Upper lobe of left lung (tissue), 6 donors: ENCODE results near the gene RING1. TPM values are rescaled to one million over a fixed set of nuclear protein-coding genes. Genes with fewer than 3 reads are reported as not detected.
A peak's percentile ranks its signal among the peaks of the same experiment; 100 is the strongest.

ENCODE experiments used
- ATAC-seq, 2 donors: fragments of 200-7000 bp; cut with Tn5 transposase; one replicate each; pipeline ENCODE4 v1.9.1; 2022; ENCODE audit warnings: mild to moderate bottlenecking in 2 of 2, moderate library complexity in 2 of 2; ENCODE audit not compliant: low FRiP score in 2 of 2
- DNase-seq, 2 donors: peaks; one replicate each; pipeline ENCODE4 v3.0.0-alpha.2; 2019 to 2020
- H3K27ac ChIP-seq, 4 donors: fragments of 200-600 bp; sonication (generic); one replicate each; pipeline ENCODE4 v1.5.1; 2016 to 2019
- H3K27me3 ChIP-seq, 4 donors: fragments of 200-600 bp; sonication (generic); one replicate each; pipeline ENCODE4 v1.5.1; 2017 to 2019
- H3K36me3 ChIP-seq, 4 donors: fragments of 200-600 bp; sonication (generic); one replicate each; pipeline ENCODE4 v1.5.1; 2016 to 2019
- H3K4me1 ChIP-seq, 4 donors: fragments of 200-600 bp; sonication (generic); one replicate each; pipeline ENCODE4 v1.5.1; 2018 to 2019
- H3K4me3 ChIP-seq, 4 donors: fragments of 200-600 bp; sonication (generic); one replicate each; pipeline ENCODE4 v1.5.1; 2017 to 2019; ENCODE audit warnings: mild to moderate bottlenecking in 2 of 4, moderate library complexity in 1 of 4
- H3K9me3 ChIP-seq, 4 donors: fragments of 200-600 bp; sonication (generic); one replicate each; pipeline ENCODE4 v1.5.1; 2018 to 2019
- CTCF ChIP-seq, 6 experiments: fragments of 450-650 bp in 4 of 6; fragments of 200-600 bp in 2 of 6; sonication (generic) in 2 of 6; IDR thresholded peaks; one replicate each; pipeline ENCODE4 v1.5.1; 2016 to 2019; ENCODE audit warnings: antibody characterized with exemption in 6 of 6
- EP300 ChIP-seq, 4 donors: sonication (generic); formaldehyde crosslinking; IDR thresholded peaks; one replicate each; pipeline ENCODE4 v1.5.1; 2017; ENCODE audit warnings: antibody characterized with exemption in 4 of 4, control low read depth in 2 of 4
- POLR2A ChIP-seq, 4 donors: fragments of 450-650 bp; IDR thresholded peaks; one replicate each; pipeline ENCODE4 v1.5.1; 2016 to 2017; ENCODE audit warnings: antibody characterized with exemption in 4 of 4, mild to moderate bottlenecking in 2 of 4
- POLR2AphosphoS5 ChIP-seq, 2 donors: sonication (generic); formaldehyde crosslinking; IDR thresholded peaks; one replicate each; pipeline ENCODE4 v1.5.1; 2017; ENCODE audit warnings: antibody characterized with exemption in 2 of 2
- WGBS, 2 donors: methylation state at CpG; one replicate each; pipeline ENCODE4 v1.1.5; 2017 to 2018; 5-methylcytosine and 5-hydroxymethylcytosine counted together
- total RNA-seq, 6 donors: library from RNA; depleted of rRNA in 4 of 6; stranded (reverse); fragments of >200 nt in 4 of 6; gene quantifications; one replicate each; pipeline versions ENCODE4 v1.1.0 to v1.2.1, GENCODE V29; 2016 to 2021
- donor health status: DM: no; HTN: no; CAD: no; lungs with moderate emphysema.
- donor health status: DM: no; HTN: yes; CAD: no; lungs with severe emphysema.

RING1 gene
- total RNA-seq, 6 donors from 2014 or later: 17.9 to 50.6 (median 40.4) TPM

GRCh38 chr6:33176906-33177305 lies 31.4 kb upstream of the RING1 start:
- DNase-seq (no peak), ATAC-seq (no peak)
- TF ChIP-seq POLR2A (IDR thresholded peaks at IDR 0.05) (no peak), POLR2AphosphoS5 (IDR thresholded peaks at IDR 0.05) (no peak), CTCF (IDR thresholded peaks at IDR 0.05) (no peak), EP300 (IDR thresholded peaks at IDR 0.05) (no peak)

GRCh38 chr6:33177552-33178446 lies 30.5 kb upstream of the RING1 start:
- WGBS, 2 donors: 77 to 89% methylated on average over 13 to 19 of the region's 19 CpGs

More at GRCh38 chr6:33176906-33177305, 31.4 kb upstream of the RING1 start:
- Histone ChIP-seq H3K27me3 (no peaks in the 10 kb centered on the region), H3K27ac (no peak overlapping the region), H3K4me1 (no peaks in the 10 kb centered on the region), H3K9me3 (no peaks in the 10 kb centered on the region), H3K4me3 (no peak overlapping the region), H3K36me3 (no peaks in the 10 kb centered on the region)
- 84 to 100% methylated on average over 2 to 7 of the region's 7 CpGs for WGBS, 2 donors

GRCh38 chr6:33178755-33179475 lies 29.4 kb upstream of the RING1 start:
- 79 to 89% methylated on average over 4 to 10 of the region's 10 CpGs for WGBS, 2 donors
- Histone ChIP-seq H3K9me3 (no peaks in the 10 kb centered on the region), H3K4me3 (no peak overlapping the region), H3K27me3 (no peaks in the 10 kb centered on the region), H3K36me3 (no peaks in the 10 kb centered on the region), H3K27ac (no peak overlapping the region), H3K4me1 (peaks cover 0 to 6% (median 5%) of the 10 kb centered on the region in 4 donors)
- ATAC-seq: no peak
- TF ChIP-seq POLR2A (IDR thresholded peaks at IDR 0.05) (no peak), CTCF (IDR thresholded peaks at IDR 0.05) (no peak), POLR2AphosphoS5 (IDR thresholded peaks at IDR 0.05) (no peak), EP300 (IDR thresholded peaks at IDR 0.05) (no peak)
- peak in 1 of 2 donors; percentile 36 for DNase-seq

More at GRCh38 chr6:33177552-33178446, 30.5 kb upstream of the RING1 start:
- Histone ChIP-seq H3K4me1 (no peaks in the 10 kb centered on the region), H3K27me3 (no peaks in the 10 kb centered on the region), H3K27ac (no peak overlapping the region), H3K4me3 (no peak overlapping the region), H3K36me3 (no peaks in the 10 kb centered on the region), H3K9me3 (no peaks in the 10 kb centered on the region)
- DNase-seq (peak in 1 of 2 donors; percentile 39), ATAC-seq (no peak)
- TF ChIP-seq CTCF (IDR thresholded peaks at IDR 0.05) (no peak), EP300 (IDR thresholded peaks at IDR 0.05) (no peak), POLR2A (IDR thresholded peaks at IDR 0.05) (no peak), POLR2AphosphoS5 (IDR thresholded peaks at IDR 0.05) (no peak)

DNA sequence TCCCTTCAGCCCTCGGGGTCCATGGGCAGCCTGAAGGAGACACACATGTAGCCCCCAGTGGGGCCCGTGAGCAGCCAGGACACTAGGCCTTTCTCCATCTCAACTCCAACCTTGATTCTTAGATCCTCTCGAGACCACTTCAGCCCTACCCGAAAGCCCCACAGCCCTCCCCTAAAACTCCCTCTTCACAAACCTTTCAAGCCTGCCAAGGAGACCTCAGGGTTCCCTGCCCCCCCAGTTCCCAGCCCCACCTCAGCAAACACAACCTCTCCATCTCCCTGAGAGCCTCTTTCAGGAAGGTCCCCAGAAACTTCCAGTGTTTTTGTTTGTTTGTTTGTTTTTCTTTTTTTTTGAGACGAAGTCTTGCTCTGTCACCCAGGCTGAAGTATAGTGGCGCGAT lies 27.2 kb upstream of the RING1 start:
- H3K4me1 ChIP-seq: peaks cover 0 to 6% (median 5%) of the 10 kb centered on the region in 4 donors
- 69 to 81% methylated on average over 7 of the region's 7 CpGs for WGBS, 2 donors
- no peaks in the 10 kb centered on the region for H3K9me3 ChIP-seq
- no peak for TF ChIP-seq POLR2AphosphoS5 (IDR thresholded peaks at IDR 0.05)
- TF ChIP-seq EP300 (IDR thresholded peaks at IDR 0.05): no peak
- TF ChIP-seq POLR2A (IDR thresholded peaks at IDR 0.05): no peak
- TF ChIP-seq CTCF (IDR thresholded peaks at IDR 0.05): no peak
- H3K4me3 ChIP-seq: no peak overlapping the region
- no peak overlapping the region for H3K27ac ChIP-seq
- H3K27me3 ChIP-seq: no peaks in the 10 kb centered on the region
- no peaks in the 10 kb centered on the region for H3K36me3 ChIP-seq
- ATAC-seq (no peak), DNase-seq (no peak)
